ENCODE measurements around the gene RBM23. TPM values are rescaled to one million over a fixed set of nuclear protein-coding genes. Genes with fewer than 3 reads are reported as not detected.
A peak's percentile ranks its signal among the peaks of the same experiment; 100 is the strongest.

The RBM23 gene
- total RNA-seq, 1 experiment from 2014 or later: 42.4 TPM

GRCh38 chr14:22852940-22853767 lies 65.8 kb downstream of the RBM23 start (continued):
- TF ChIP-seq AFF4 (CRISPR knock-in tag; IDR thresholded peaks at IDR 0.05; ENCODE audit: borderline replicate concordance) (no peak), ZNF396 (CRISPR knock-in tag; IDR thresholded peaks at IDR 0.05; ENCODE audit: borderline replicate concordance) (no peak), ATF3 (CRISPR knock-in tag; conservative IDR thresholded peaks at IDR 0.05) (no peak)

- no peak overlapping the region for H3K4me3 Mint-ChIP-seq
- ATAC-seq: no peak
- ChIA-PET POLR2A (interaction anchor here (1.0 to 1.4 kb wide), 2 partner anchors 14 to 30 kb away, joined by 4 to 16 read pairs; no protein-coding TSS in a partner anchor), CTCF (interaction anchor here (0.6 to 10.1 kb wide), 42 partner anchors 8 to 372 kb away, joined by 3 to 280 read pairs (median 5); partner anchors contain the start of genes DAD1, LRP10, MMP14 and MRPL52)
- DNase-seq (ENCODE audit: low spot score): no peak
- H3K27me3 Mint-ChIP-seq (ENCODE audit: low read depth): no peaks in the 10 kb centered on the region
- H3K4me1 Mint-ChIP-seq: peaks cover 24% of the 10 kb centered on the region
- H3K36me3 Mint-ChIP-seq: no peaks in the 10 kb centered on the region
- H3K27ac Mint-ChIP-seq: peak overlapping the region; percentile 87
- peaks cover 5% of the 10 kb centered on the region; the same call in 1 of the 2 replicates for H3K9me3 Mint-ChIP-seq
- TF ChIP-seq ZNF281 (CRISPR knock-in tag; IDR thresholded peaks at IDR 0.05) (no peak), SMAD4 (CRISPR knock-in tag; IDR thresholded peaks at IDR 0.05) (no peak), TCF7 (CRISPR knock-in tag; IDR thresholded peaks at IDR 0.05; ENCODE audit: low read depth) (no peak), NFYB (CRISPR knock-in tag; conservative IDR thresholded peaks at IDR 0.05; ENCODE audit: low read depth) (no peak), HMGXB4 (CRISPR knock-in tag; IDR thresholded peaks at IDR 0.05) (no peak), NR1H2 (CRISPR knock-in tag; IDR thresholded peaks at IDR 0.05) (no peak), PRDM15 (CRISPR knock-in tag; IDR thresholded peaks at IDR 0.05) (no peak), JUN (CRISPR knock-in tag; IDR thresholded peaks at IDR 0.05) (no peak), RELA (CRISPR knock-in tag; IDR thresholded peaks at IDR 0.05; ENCODE audit: borderline replicate concordance) (no peak), ZNF317 (CRISPR knock-in tag; IDR thresholded peaks at IDR 0.05; ENCODE audit: borderline replicate concordance, low read depth) (no peak), FOXP1 (CRISPR knock-in tag; IDR thresholded peaks at IDR 0.05; ENCODE audit: borderline replicate concordance) (no peak), NFATC4 (CRISPR knock-in tag; IDR thresholded peaks at IDR 0.05) (no peak), ZNF138 (CRISPR knock-in tag; conservative IDR thresholded peaks at IDR 0.05) (no peak), ATF6 (CRISPR knock-in tag; IDR thresholded peaks at IDR 0.05) (no peak), ZNF396 (CRISPR knock-in tag; IDR thresholded peaks at IDR 0.05; ENCODE audit: borderline replicate concordance) (no peak), ZBTB21 (CRISPR knock-in tag; IDR thresholded peaks at IDR 0.05; ENCODE audit: borderline replicate concordance) (no peak)
Measured at GRCh38 chr14:22852599-22852939, 66.4 kb downstream of the RBM23 start.

Measured in WTC11 (cell line).